GM21526 (cell line): ENCODE results near the gene GPATCH2L.

ENCODE experiments used
- ATAC-seq: cut with Tn5 transposase; IDR thresholded peaks from one replicate; pipeline ENCODE4 v1.9.1; 2021; ENCODE audit warnings: moderate library complexity; ENCODE audit not compliant: unreplicated experiment, low FRiP score

Gene GPATCH2L

GRCh38 chr14:76195003-76195402 is 43.3 kb downstream of the GPATCH2L start:
- ATAC-seq, result no peak

GRCh38 chr14:76196980-76197695 is 45.4 kb downstream of the GPATCH2L start:
- ATAC-seq, result no peak

- no peak for ATAC-seq
Observed at GRCh38 chr14:76201162-76201561, 49.4 kb downstream of the GPATCH2L start.

DNA sequence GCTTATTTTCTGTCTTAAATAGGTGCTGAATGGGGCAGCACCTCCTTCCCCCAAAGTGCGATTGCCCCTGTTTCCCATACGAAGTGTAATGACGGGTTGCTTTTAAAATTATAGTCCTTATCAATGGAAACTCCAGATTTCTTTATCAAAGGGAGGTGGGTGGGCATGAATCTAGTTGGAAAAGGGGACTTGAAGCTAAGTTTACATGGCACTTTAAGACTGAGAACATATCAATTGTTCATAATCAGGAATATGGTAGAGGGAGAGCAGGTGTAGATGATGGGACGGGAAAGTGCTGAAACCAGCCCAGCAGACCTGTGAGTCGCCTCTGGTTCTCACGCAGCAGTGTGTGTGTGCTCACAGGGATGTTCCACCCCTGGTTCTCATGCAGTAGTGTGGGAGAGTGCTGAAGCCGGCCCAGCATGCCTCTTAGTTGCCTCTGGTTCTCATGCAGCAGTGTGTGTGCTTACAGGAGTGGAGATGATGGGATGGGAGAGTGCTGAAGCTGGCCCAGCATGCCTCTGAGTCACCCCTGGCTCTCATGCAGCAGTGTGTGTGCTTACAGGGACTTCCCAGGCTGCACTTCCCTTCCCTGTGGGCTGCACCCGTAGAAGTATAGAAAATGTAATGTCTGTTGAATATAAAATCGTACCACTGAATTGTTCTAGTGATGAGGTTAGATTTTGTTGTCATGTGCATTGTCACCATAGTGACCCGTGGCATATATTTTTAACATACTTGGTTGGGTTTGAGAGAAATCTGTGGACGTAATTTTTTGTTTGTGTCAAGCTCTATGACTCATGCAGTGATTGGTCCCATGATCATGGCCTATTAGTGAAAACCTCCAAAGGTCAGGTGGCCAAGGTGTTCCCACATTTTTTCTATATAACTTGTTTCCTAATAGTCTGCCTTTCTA is 51.6 kb downstream of the GPATCH2L start:
- peak; percentile 56 for ATAC-seq

GRCh38 chr14:76204461-76205230 is 52.9 kb downstream of the GPATCH2L start:
- ATAC-seq, result no peak

DNA sequence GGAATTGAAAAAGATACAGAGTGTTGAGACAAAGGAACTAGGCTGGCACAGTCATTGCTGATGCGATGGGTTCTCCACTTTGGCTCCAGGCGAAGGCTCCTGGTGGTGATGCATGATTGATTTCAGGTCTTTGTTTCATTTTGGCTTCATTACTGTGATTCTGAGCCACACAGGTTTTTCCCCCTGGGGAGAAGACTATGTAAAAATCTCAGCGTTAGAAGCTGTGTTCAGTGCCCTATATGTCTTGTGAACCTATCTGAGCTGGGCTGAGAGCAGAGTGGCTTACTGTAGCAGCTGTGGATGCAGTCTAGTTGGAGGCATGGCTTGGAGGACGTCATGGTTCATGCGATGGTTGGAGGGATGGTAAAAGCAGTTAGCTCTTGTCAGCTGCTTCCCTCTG is 54.0 kb downstream of the GPATCH2L start:
- no peak for ATAC-seq

- ATAC-seq, result no peak
Observed at GRCh38 chr14:76208340-76208739, 56.6 kb downstream of the GPATCH2L start.

DNA sequence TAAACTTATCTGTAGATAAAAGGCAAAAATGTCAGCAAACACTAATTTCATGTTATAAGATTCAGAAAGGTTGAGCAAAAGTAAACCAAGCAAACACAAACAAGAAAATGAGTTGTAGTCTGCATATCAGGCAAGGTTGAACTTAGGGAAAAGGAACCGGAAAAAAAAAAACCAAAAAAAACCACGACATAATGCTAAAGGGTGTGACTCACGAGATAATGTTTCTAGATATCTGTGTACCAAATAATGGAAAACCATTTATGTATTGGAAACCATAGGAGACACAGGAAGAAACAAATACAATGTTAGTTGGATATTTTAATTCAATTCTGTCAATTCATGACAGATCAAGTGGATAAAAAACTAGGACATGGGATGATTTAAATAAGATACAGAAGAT is 60.5 kb downstream of the GPATCH2L start:
- ATAC-seq, result no peak

- ATAC-seq, result no peak
Observed at GRCh38 chr14:76217179-76217578, 65.5 kb downstream of the GPATCH2L start.

DNA sequence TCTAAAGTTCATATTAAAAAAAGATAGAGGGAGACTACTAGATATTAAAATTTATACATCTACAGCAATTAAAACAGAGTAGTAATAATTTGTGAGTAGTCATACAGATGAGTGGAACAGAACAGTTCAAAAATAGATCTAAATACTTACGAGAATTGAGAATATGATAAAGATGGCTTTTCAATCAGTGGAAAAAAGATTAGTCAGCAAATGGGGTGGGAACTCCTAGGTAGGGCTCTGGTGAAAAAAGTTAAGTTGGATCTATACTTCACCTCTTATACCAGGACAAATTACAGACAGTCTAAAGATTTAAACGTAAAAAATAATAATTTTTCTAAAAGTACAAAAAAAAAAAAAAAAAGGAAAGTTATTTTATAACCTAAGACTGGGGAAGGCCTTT is 66.9 kb downstream of the GPATCH2L start:
- no peak for ATAC-seq

- no peak for ATAC-seq
Observed at GRCh38 chr14:76219873-76220272, 68.2 kb downstream of the GPATCH2L start.

DNA sequence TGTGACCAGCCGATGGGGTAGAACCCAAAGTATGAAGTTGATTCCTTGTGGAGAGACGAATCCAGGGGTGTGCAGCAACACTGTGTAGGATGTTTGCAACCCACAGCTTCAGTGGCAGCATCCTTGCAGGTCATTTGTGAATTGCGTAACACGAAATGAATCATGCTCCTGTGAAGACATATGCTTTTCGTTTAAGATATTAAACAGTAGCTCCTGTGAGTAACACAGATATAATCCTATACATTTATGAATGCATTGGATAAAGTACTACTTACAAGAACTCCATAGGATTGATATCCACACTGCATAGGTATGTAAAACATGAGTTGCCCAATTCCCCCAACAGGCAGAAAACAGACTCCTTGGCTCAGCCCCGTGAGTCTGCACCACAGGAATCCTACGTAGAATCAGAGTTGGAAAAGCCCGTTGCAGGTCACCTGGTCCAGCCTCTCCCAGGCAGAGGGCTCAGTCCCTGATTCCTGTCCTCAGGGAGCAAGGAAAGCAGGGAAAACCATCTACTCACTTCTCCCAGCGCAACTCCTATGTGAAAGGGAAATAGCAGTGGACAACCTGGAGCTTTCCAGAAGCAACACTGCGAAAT is 75.8 kb downstream of the GPATCH2L start:
- no peak for ATAC-seq

- ATAC-seq, result no peak
Observed at GRCh38 chr14:76228138-76228537, 76.4 kb downstream of the GPATCH2L start.

GRCh38 chr14:76232800-76233199 is 81.1 kb downstream of the GPATCH2L start:
- no peak for ATAC-seq

GRCh38 chr14:76235628-76236027 is 83.9 kb downstream of the GPATCH2L start:
- ATAC-seq, result no peak

GRCh38 chr14:76236172-76237130 is 84.7 kb downstream of the GPATCH2L start:
- peak; percentile 55 for ATAC-seq

DNA sequence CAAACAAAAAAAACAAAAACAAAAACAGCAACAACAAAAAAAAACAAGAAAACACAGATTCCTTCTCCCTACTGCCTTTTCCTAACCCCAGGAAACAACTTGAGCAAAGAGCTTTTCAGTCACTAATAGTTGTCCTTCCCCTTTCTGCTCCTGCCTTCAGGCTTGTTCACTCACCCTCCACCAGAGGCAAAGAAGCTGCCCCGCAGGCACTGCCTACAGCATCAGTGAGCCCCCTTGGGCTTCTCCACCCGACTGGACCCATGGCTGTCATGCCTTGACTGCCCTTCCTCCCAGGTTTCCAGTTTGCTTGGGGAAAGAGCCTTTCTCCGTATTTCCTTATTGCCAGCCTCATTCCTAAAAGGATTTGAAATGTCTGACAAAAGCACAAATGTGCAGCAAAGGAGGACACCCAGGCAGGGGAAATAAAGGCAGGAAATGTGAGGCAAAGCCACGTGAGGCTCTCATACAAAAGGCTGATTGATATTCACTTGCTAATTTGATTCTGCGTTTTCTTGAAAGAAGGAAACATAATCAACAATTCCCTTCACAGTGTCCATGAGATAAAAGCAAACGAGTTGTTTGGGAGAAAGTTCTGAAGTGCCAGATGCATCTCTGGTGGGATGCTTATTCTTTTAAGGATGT is 85.7 kb downstream of the GPATCH2L start:
- ATAC-seq, result no peak

DNA sequence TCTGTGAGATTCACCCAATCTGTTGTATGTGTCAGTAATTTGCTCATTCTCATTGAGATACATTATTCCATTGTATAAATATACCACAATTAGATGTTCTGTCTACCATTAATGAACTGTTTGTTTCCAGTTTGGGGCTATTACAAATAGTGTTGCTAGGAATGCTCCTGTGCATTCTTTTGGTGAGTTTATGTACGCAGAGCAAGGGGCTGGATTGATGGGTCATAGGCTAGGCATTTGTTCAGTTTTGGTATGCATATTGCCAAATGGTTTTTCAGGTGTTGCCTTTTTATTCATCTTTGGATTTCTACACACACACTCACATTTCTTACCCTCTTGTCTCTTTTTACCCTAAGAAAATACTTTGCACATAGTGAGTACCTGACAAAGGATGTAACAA is 93.4 kb downstream of the GPATCH2L start:
- no peak for ATAC-seq

DNA sequence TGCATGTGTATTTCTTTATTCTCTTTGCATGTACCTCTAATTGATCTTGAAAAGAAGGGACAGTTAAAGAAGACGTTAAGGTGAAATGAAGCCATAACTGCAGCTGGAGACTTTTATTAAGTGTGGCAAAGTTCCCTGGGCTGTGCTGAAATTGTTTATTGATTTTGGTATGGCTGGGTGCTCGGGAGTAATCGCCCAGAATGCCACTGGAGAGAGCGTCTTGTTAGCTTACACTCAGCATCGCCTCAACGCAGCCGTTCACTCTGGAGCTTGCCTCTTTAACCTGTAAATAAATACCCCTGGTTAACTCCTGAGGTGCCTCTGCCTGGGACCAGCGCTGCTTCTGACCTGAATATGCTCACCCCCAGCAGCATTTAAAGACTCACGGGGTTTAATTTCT is 98.6 kb downstream of the GPATCH2L start:
- no peak for ATAC-seq
